ENCODE data around the gene KCNQ4. TPM values are rescaled to one million over a fixed set of nuclear protein-coding genes. Genes with fewer than 3 reads are reported as not detected.
A peak's percentile ranks its signal among the peaks of the same experiment; 100 is the strongest.

KCNQ4 gene
- total RNA-seq, 1 experiment from 2014 or later: 1.4 TPM

GRCh38 chr1:40784771-40785151 lies 1.2 kb downstream of the KCNQ4 start:
- Histone ChIP-seq H3K56ac (ENCODE audit: insufficient read length, low read depth, low read length) (no peak overlapping the region), H3K4me2 (ENCODE audit: insufficient read depth, insufficient read length, low read length) (no peak overlapping the region), H4K5ac (ENCODE audit: insufficient read length, low read depth, low read length) (no peak overlapping the region), H2AFZ (ENCODE audit: low read length) (no peak overlapping the region), H3K79me2 (ENCODE audit: insufficient read depth, low read length) (no peaks in the 10 kb centered on the region), H2BK20ac (ENCODE audit: low read depth, low read length, poor library complexity, severe bottlenecking) (no peak overlapping the region), H2AK5ac (ENCODE audit: insufficient read length, low read length) (no peak overlapping the region), H3K14ac (ENCODE audit: insufficient read depth, low read length) (no peak overlapping the region), H3K4ac (ENCODE audit: low read depth, low read length) (no peak overlapping the region), H2BK12ac (ENCODE audit: insufficient read length, low read depth, low read length) (no peak overlapping the region), H4K91ac (ENCODE audit: insufficient read length, low read depth, low read length) (no peak overlapping the region), H3K23me2 (ENCODE audit: insufficient read length, low read depth, low read length, poor library complexity, severe bottlenecking) (peaks cover 17% of the 10 kb centered on the region), H3K79me1 (ENCODE audit: insufficient read depth, low read depth, low read length, poor library complexity, severe bottlenecking) (no peaks in the 10 kb centered on the region), H3K27ac (ENCODE audit: insufficient read length, low read depth, low read length) (no peak overlapping the region), H3K9ac (ENCODE audit: extremely low read depth, insufficient read length, low read length) (no peak overlapping the region), H3K4me1 (ENCODE audit: insufficient read depth, low read length) (no peaks in the 10 kb centered on the region), H2BK5ac (ENCODE audit: insufficient read length, low read length) (no peak overlapping the region), H4K8ac (replicated peaks; ENCODE audit: insufficient read length, low read depth, low read length) (no peak overlapping the region), H2BK120ac (ENCODE audit: low read depth, low read length, poor library complexity, severe bottlenecking) (no peak overlapping the region), H3T11ph (ENCODE audit: low read length) (no peak overlapping the region), H3K18ac (ENCODE audit: insufficient read length, low read depth, low read length) (no peak overlapping the region), H3K27me3 (ENCODE audit: insufficient read depth, low read length) (peaks cover 9% of the 10 kb centered on the region; the same call in 1 of the 2 replicates), H3K23ac (ENCODE audit: insufficient read length, low read depth, low read length) (no peak overlapping the region), H4K20me1 (ENCODE audit: control insufficient read depth, insufficient read depth, insufficient read length) (no peaks in the 10 kb centered on the region), H2BK15ac (ENCODE audit: low read depth, low read length) (no peak overlapping the region), H3K9me3 (ENCODE audit: control insufficient read depth, low read depth, low read length) (no peaks in the 10 kb centered on the region)
- Mint-ChIP-seq H3K4me3 (peak overlapping the region; percentile 71 to 88), H3K27ac (no peak overlapping the region), H3K27me3 (ENCODE audit: low read depth) (peaks cover 66% of the 10 kb centered on the region), H3K36me3 (ENCODE audit: insufficient read depth in 1 of 3, low read depth in 3 of 3) (no peaks in the 10 kb centered on the region; a peak in 1 of 7 replicates), H3K4me1 (peaks cover 11 to 28% of the 10 kb centered on the region in 2 experiments), H3K9me3 (no peaks in the 10 kb centered on the region)
- no peak for DNase-seq
- no CpG with 5 or more reads among the region's 10 CpGs for WGBS (ENCODE audit: extremely low coverage, insufficient read length, low lambda C conversion rate)
- TF ChIP-seq CTCF (conservative IDR thresholded peaks at IDR 0.05): no peak
